Nephron (organoid): Measurements from ENCODE around the gene SAP30.
A peak's percentile ranks its signal among the peaks of the same experiment; 100 is the strongest.

ENCODE experiments used
- H3K27ac Mint-ChIP-seq, 3 experiments: 2 replicates each; pipeline ENCODE4 v1.8.0; 2020; ENCODE audit warnings: mixed read lengths in 3 of 3, mild to moderate bottlenecking in 2 of 3, moderate library complexity in 1 of 3
- H3K27me3 Mint-ChIP-seq: 2 replicates; pipeline ENCODE4 v1.8.0; 2021; ENCODE audit warnings: low read depth, mild to moderate bottlenecking, moderate library complexity, mixed read lengths
- H3K36me3 Mint-ChIP-seq: 2 replicates; pipeline ENCODE4 v1.8.0; 2020; ENCODE audit warnings: low read depth, mixed read lengths
- H3K4me1 Mint-ChIP-seq: 2 replicates; pipeline ENCODE4 v1.8.0; 2020; ENCODE audit warnings: mixed read lengths
- H3K4me3 Mint-ChIP-seq, 3 experiments: 2 replicates each; pipeline ENCODE4 v1.8.0; 2020; ENCODE audit warnings: mild to moderate bottlenecking in 3 of 3, mixed read lengths in 3 of 3, moderate library complexity in 2 of 3
- H3K9me3 Mint-ChIP-seq: 2 replicates; pipeline ENCODE4 v1.8.0; 2020; ENCODE audit warnings: mixed read lengths
- CTCF ChIP-seq, 3 experiments: fragments of 200-600 bp; sonication (generic); IDR thresholded peaks; one replicate each; pipeline ENCODE4 v1.5.0; 2021; ENCODE audit warnings: antibody characterized with exemption in 3 of 3; ENCODE audit not compliant: unreplicated experiment in 3 of 3

The SAP30 gene

GRCh38 chr4:173370477-173371291, at the start of gene SAP30:
SAP30 (plus strand) TSS chr4:173370954; CDS start chr4:173371183, 229 bp downstream.
- Mint-ChIP-seq H3K36me3 (peaks cover 10% of the 10 kb centered on the region), H3K27me3 (no peaks in the 10 kb centered on the region), H3K27ac (peak within 1 kb of the TSS; percentile 91 to 99 (median 98)), H3K9me3 (no peaks in the 10 kb centered on the region), H3K4me3 (peak within 1 kb of the TSS; percentile 100), H3K4me1 (peaks cover 14% of the 10 kb centered on the region)
- no peak for TF ChIP-seq CTCF (IDR thresholded peaks at IDR 0.05; ENCODE audit: unreplicated experiment in 3 of 3)

GRCh38 chr4:173325007-173325736, 45.6 kb upstream of the SAP30 start:
- Mint-ChIP-seq H3K4me3 (no peak overlapping the region), H3K9me3 (no peaks in the 10 kb centered on the region)

GRCh38 chr4:173328236-173328901, 42.4 kb upstream of the SAP30 start:
- peaks cover 49% of the 10 kb centered on the region for H3K36me3 Mint-ChIP-seq
- peaks cover 19% of the 10 kb centered on the region for H3K4me1 Mint-ChIP-seq
- no peak for TF ChIP-seq CTCF (IDR thresholded peaks at IDR 0.05; ENCODE audit: unreplicated experiment in 3 of 3)
- H3K4me3 Mint-ChIP-seq = no peak overlapping the region
- no peaks in the 10 kb centered on the region for H3K9me3 Mint-ChIP-seq
- no peak overlapping the region for H3K27ac Mint-ChIP-seq
- no peaks in the 10 kb centered on the region for H3K27me3 Mint-ChIP-seq

More at GRCh38 chr4:173325007-173325736, 45.6 kb upstream of the SAP30 start:
- TF ChIP-seq CTCF (IDR thresholded peaks at IDR 0.05; ENCODE audit: unreplicated experiment in 3 of 3) = no peak
- no peak overlapping the region for H3K27ac Mint-ChIP-seq
- peaks cover 26% of the 10 kb centered on the region for H3K36me3 Mint-ChIP-seq
- H3K27me3 Mint-ChIP-seq = no peaks in the 10 kb centered on the region
- H3K4me1 Mint-ChIP-seq = no peaks in the 10 kb centered on the region

GRCh38 chr4:173330590-173330989, 40.2 kb upstream of the SAP30 start:
- Mint-ChIP-seq H3K9me3 (no peaks in the 10 kb centered on the region), H3K4me3 (no peak overlapping the region), H3K27me3 (no peaks in the 10 kb centered on the region), H3K4me1 (peaks cover 20% of the 10 kb centered on the region), H3K36me3 (peaks cover 50% of the 10 kb centered on the region), H3K27ac (no peak overlapping the region)
- no peak for TF ChIP-seq CTCF (IDR thresholded peaks at IDR 0.05; ENCODE audit: unreplicated experiment in 3 of 3)

GRCh38 chr4:173332021-173332487, 38.7 kb upstream of the SAP30 start:
- Mint-ChIP-seq H3K36me3 (peaks cover 38% of the 10 kb centered on the region), H3K4me1 (peaks cover 26% of the 10 kb centered on the region), H3K9me3 (no peaks in the 10 kb centered on the region), H3K4me3 (peak overlapping the region; percentile 92 to 94 (median 92)), H3K27ac (no peak overlapping the region), H3K27me3 (no peaks in the 10 kb centered on the region)
- no peak for TF ChIP-seq CTCF (IDR thresholded peaks at IDR 0.05; ENCODE audit: unreplicated experiment in 3 of 3)
